Occipital lobe (tissue), 2 donors: ENCODE results near the gene ATXN2. TPM values are rescaled to one million over a fixed set of nuclear protein-coding genes. Genes with fewer than 3 reads are reported as not detected.
A peak's percentile ranks its signal among the peaks of the same experiment; 100 is the strongest.
"Not testable (repeated sequence)": the region's sequence is repeated elsewhere in the genome, so short reads cannot be mapped to it uniquely, and the experiment has no call there.

Experiments
- DNase-seq: peaks from one replicate; lab custom pipeline; 2025; lab: John Stamatoyannopoulos, UW
- total RNA-seq: library from RNA; depleted of rRNA; stranded (reverse); fragments of >200 nt; gene quantifications from one replicate; pipeline ENCODE4 v1.2.3, GENCODE V29; 2014

ATXN2 gene
- total RNA-seq, 1 donor from 2014 or later, result 79.5 TPM

- not testable (repeated sequence) for DNase-seq
Observed at GRCh38 chr12:111600986-111601385, 1.9 kb upstream of the ATXN2 start.

- no peak for DNase-seq
Observed at GRCh38 chr12:111600205-111600642, 1.1 kb upstream of the ATXN2 start.

DNA sequence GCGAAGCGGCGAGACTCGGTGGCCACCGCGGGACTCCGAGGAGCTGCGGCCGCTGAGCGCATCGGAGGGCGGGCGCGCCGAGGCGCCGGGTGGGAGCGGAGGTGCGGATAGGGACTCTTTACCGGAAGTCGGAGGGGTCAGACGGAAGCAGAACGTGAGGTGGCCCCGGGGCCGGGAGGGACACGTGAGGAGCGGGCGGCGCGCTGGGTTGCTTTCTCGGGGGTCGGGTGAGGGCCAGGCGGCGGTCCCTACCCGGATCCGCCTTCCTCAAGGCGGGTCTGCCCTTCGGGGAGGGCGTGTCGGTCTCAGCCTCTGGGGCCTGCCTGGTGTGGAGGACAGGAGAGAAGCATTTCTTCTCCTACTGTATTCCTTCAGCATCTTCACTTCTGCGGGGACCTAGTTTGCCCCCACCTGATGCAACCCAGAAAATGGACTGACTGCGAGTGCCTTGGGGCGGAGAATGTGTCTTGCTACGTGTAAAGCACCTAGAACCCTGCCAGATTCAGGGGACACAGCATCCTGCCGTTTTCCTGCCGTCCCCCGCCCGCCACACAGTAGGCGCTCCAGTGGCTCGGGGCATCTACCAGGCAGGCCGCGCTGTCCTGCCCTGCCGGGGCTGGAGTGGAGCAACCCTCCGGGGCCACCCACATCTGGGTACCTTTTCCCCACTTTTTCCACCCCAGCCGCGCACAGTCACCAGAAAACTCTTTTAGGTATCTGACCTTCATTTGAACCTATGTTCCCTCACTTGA is 514 bp upstream of the ATXN2 start:
- DNase-seq, result peak; percentile 77

DNA sequence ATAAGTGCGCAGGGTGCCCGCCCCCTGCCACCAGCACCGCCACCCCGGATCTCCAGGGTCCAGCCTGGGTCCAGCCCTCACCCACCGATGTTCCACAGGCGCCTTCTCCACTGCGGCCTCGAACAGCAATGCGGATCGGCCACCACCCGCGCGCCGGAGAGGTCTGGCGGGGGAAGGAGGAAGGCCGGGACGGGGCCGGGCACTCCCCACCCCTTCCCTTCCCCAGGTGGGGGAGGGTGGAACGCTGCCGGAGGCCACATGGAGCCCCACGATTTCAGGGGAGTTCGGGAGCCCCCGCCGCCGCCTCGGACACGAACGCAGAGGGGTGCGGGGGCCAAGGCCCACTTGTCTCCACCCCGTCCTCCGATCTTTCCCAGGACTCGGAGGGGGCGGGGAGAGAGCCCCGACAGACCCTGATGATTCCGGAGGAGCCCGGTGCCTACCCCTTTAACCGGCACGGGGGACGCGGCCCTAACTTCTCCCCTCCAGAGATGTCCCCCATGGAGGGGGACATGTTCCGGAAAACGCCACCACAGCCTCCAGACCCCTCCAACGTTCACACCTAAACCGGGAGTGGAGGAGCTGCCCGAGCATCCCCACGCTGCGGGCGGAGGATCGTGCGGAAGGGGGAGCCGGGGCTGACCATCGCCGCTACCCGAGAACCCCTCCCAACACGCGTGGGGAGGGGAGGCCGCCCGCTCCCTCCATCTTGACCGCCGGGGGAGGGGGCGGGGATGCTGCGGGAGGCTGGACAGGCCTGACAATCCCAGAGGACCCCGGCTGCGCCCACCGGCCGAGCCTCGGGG is 1.1 kb downstream of the ATXN2 start:
- DNase-seq, result peak; percentile 35

DNA sequence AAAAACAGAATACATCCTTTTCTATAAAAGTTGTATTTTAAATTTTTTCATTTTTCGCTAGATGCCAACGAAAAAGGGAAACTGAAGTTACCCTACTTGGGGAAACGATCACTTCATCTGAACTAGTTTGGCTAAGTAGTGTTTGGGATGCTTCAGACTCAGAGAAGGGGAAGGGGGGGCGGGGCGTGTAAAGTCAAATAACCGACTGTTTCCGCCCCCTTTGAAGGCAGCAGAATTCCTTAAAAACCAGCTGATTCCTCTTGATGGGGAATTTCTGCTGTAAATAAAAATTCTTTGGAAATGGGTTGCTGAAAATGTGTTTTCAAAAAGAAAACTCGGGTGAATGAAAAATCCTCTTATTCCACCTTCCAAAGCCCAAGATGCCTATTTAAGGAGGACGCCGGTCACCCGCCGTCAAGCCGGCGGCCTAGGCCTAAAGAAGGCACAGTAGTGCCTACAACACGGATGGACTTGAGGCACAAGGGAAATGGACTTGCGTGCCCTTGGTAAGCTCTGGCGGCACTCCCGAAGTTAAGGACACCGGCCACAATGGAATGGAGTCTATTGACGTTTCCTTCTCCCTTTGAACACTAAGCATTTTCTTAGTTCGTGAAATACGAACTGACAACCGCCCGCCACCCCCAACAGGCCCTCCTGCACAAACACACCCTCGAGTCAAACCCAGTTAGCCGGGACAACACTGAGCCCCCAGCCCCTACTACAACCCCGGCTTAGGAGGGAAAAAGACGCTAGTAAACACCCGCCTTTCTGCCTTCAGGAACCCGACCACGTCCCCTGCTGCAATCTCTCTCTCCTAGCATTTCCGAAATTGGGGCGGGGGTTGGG is 1.9 kb downstream of the ATXN2 start:
- DNase-seq, result peak; percentile 18

DNA sequence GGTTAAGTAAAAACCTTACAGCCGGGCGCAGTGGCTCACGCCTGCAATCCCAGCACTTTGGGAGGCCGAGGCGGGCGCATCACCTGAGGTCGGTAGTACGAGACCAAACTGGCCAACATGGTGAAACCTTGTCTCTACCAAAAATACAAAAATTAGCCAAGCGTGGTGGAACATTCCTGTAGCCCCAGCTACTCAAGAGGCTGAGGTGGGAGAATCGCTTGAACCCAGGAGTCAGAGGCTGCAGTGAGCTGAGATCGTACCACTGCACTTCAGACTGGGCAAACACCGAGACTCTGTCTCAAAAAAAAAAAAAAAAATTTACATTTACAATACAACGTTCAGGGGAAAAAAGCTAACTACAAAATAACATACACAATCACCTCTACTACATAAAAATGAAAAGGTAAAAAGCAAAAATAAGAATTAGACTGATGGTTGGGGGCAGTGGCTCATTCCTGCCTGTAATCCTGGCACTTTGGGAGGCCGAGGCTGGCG is 3.7 kb downstream of the ATXN2 start:
- DNase-seq, result not testable (repeated sequence)

DNA sequence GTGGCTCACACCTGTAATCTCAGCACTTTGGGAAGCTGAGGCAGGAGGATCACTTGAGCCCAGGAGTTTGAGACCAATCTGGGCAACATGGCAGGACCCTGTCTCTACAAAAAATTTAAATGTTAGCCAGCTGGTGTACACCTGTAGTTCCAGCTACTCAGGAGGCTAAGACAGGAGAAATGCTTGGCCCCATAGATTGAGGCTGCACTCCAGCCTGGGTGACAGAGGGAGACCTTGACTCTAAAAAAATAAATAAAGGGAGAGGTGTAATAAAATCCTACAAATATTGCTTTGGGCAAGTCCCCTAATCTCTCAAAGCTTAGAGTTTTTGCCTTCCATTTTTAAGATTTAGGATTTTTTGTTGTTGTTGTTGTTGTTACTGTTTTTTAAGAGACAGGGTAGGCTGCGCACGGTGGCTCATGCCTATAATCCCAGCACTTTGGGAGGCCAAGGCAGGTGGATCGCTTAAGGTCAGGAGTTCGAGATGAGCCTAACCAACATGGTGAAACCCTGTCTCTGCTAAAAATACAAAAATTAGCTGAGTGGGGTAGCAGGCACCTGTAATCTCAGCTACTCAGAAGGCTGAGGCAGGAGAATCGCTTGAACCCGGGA is 7.6 kb downstream of the ATXN2 start:
- not testable (repeated sequence) for DNase-seq

- DNase-seq, result no peak
Observed at GRCh38 chr12:111590552-111590951, 8.6 kb downstream of the ATXN2 start.

- no peak for DNase-seq
Observed at GRCh38 chr12:111589601-111590000, 9.5 kb downstream of the ATXN2 start.

GRCh38 chr12:111588010-111588409 is 11.1 kb downstream of the ATXN2 start:
- no peak for DNase-seq

DNA sequence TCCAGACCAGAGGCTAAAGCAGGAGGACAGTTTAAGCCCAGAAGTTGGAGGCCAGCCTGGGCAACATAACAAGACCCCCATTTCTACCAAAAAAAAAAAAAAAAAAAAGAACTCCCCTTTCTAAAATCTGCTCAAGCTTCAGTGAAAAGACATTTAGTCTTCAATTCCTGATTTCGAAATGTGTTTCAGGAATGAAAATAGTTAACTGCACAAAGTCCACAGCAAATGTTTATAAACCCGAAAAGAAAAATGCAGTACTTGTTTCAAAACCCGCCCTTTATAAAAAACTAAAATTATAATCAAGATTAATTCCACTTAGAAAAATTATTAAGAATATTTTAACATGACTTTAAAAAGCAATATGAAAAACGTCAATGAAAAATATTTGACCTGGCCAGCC is 12.1 kb downstream of the ATXN2 start:
- no peak for DNase-seq

GRCh38 chr12:111585690-111586089 is 13.4 kb downstream of the ATXN2 start:
- no peak for DNase-seq

GRCh38 chr12:111584959-111585358 is 14.2 kb downstream of the ATXN2 start:
- DNase-seq, result no peak

DNA sequence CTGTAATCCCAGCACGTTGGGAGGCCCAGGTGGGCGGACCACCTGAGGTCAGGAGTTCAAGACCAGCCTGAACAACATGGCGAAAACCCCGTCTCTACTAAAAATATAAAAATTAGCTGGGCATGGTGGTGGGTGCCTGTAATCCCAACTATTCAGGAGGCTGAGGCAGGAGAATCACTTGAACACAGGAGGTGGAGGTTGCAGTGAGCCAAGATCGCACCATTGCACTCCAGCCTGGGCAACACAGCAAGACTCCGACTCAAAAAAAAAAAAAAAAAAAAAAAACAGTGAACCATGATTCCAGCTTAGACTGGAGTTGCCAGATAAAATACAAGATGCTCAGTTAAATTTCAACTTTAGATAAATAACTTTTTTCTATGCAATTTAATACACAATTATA is 15.6 kb downstream of the ATXN2 start:
- DNase-seq, result not testable (repeated sequence)

DNA sequence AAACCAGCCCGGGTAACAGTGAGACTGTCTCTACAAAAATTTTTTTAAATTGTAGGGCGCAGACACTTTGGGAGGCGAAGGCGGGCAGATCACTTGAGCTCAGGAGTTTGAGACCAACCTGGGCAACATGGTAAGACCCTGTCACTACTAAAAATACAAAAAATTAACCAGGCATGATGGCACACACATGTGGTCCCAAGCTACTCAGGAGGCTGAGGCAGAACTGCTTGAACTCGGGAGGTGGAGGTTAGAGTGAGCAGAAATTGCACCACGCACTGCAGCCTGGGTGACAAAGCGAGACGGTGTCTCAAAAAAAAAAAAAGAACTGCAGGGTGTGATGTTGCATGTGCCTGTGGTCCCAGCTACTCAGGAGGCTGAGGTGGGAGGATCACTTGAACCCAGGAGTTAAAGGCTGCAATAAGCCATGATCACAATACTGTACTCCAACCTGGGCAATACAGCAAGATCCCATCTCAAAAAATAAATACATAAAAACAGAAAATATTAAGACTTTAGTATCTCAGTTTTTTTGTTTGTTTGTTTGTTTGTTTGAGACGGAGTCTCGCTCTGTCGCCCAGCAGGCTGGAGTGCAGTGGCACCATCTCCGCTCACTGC is 16.9 kb downstream of the ATXN2 start:
- DNase-seq, result no peak

GRCh38 chr12:111581434-111582132 is 17.5 kb downstream of the ATXN2 start:
- no peak for DNase-seq

DNA sequence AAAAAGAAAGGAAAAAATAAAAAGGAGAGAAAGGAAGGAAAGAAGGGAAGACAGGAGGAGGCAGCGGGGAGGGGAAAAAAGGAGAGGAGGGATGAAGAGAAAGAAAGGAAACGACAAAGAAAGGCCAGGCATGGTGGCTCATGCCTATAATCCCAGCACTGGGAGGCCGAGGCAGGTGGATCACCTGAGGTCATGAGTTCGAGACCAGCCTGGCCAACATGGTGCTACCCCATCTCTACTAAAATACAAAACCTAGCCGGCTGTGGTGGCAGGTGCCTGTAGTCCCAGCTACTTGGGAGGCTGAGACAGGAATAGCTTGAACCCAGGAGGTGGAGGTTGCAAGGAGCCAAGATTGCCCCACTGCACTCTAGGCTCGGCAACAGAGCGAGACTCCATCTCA is 18.4 kb downstream of the ATXN2 start:
- no peak for DNase-seq

GRCh38 chr12:111580119-111580425 is 19.0 kb downstream of the ATXN2 start:
- no peak for DNase-seq

DNA sequence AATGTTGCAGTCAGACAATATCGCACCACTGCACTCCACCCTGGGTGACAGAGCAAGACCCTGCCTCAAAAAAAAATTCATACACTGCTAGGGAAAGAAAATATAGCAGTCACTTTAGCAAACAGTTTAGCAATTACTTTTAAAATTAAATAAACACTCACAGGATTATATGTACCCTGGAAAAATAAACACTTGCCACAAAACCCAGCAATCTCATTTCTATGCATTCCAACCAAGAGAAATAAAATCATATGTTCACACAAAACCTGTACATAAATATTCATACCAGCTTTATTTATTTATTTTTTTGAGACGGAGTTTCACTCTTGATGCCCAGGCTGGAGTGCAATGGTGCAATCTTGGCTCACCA is 20.2 kb downstream of the ATXN2 start:
- DNase-seq, result no peak

DNA sequence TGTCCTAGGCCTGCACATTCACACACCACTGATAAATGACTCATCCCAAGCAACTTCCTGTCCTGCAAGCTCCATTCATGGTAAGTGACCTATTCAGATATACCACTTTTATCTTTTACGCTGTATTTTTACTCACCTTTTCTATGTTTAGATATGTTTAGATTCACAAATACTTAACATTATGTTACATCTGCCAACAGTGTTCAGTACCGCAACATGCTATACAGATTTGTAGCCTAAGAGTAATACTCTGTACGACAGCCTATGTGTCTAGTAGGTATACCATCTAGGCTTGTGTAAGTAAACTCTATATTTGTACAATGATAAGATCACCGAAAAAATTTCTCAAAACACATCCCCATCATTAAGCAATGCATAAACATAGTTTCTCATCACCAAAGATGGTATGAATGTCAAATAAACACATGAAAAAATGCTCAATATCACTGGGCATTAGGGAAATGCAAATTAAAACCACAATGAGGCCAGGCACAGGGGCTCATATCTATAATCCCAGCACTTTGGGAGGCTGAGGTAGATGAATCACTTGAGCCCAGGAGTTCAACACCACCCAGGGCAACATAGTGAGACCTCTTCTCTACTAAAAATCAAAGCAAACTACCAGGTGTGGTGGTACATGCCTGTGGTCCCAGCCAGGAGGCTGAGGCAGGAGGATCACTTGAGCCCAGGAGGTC is 20.7 kb downstream of the ATXN2 start:
- no peak for DNase-seq
